Lung (tissue), 12 donors: ENCODE data around the gene ITIH2. TPM values are rescaled to one million over a fixed set of nuclear protein-coding genes. Genes with fewer than 3 reads are reported as not detected.
"Not testable (repeated sequence)": the region's sequence is repeated elsewhere in the genome, so short reads cannot be mapped to it uniquely, and the experiment has no call there.

Experiments
- ATAC-seq: fragments of 200-7000 bp; cut with Tn5 transposase; one replicate; pipeline ENCODE4 v1.9.1; 2020; ENCODE audit warnings: moderate number of reproducible peaks; ENCODE audit not compliant: insufficient read depth, low FRiP score
- DNase-seq, 3 donors: peaks; one replicate each; pipeline ENCODE4 v3.0.0-alpha.2; 2013 to 2017
- H3K27ac ChIP-seq, 2 donors: one replicate each; pipeline ENCODE4 v1.5.1; 2013; ENCODE audit warnings: mild to moderate bottlenecking in 2 of 2, moderate library complexity in 2 of 2, control low read depth in 1 of 2, inconsistent platforms in 1 of 2, low read depth in 1 of 2, low read length in 1 of 2
- H3K27me3 ChIP-seq, 3 donors: one replicate each; pipeline ENCODE4 v1.5.1; 2013; ENCODE audit warnings: low read length in 2 of 3; ENCODE audit not compliant: control insufficient read depth in 3 of 3, insufficient read depth in 3 of 3
- H3K36me3 ChIP-seq, 4 donors: one replicate each; pipeline ENCODE4 v1.5.1; 2013; ENCODE audit warnings: low read length in 4 of 4, mild to moderate bottlenecking in 1 of 4, moderate library complexity in 1 of 4; ENCODE audit not compliant: control insufficient read depth in 4 of 4, insufficient read depth in 4 of 4
- H3K4me1 ChIP-seq, 5 donors: one replicate each; pipeline ENCODE4 v1.5.1; 2013; ENCODE audit warnings: low read length in 5 of 5, mild to moderate bottlenecking in 2 of 5, moderate library complexity in 1 of 5; ENCODE audit not compliant: control insufficient read depth in 5 of 5, insufficient read depth in 5 of 5
- H3K4me3 ChIP-seq: one replicate; pipeline ENCODE4 v1.5.1; 2013; ENCODE audit warnings: mild to moderate bottlenecking, control low read depth, moderate library complexity
- H3K9ac ChIP-seq, 2 donors: one replicate each; pipeline ENCODE4 v1.5.1; 2013; ENCODE audit warnings: low read length in 2 of 2, control low read depth in 1 of 2; ENCODE audit not compliant: insufficient read depth in 1 of 2
- H3K9me3 ChIP-seq, 4 donors: one replicate each; pipeline ENCODE4 v1.5.1; 2013; ENCODE audit warnings: low read length in 3 of 4, mild to moderate bottlenecking in 1 of 4, moderate library complexity in 1 of 4; ENCODE audit not compliant: control insufficient read depth in 4 of 4, insufficient read depth in 3 of 4
- CTCF ChIP-seq: IDR thresholded peaks from 2 replicates; pipeline ENCODE4 v1.5.1; 2012; ENCODE audit warnings: mild to moderate bottlenecking; ENCODE audit errors: control extremely low read depth, extremely low read depth
- WGBS, 2 donors: extraction: QIAGEN DNeasy Blood & Tissue Kit; methylation state at CpG; one replicate each; pipeline ENCODE4 v1.1.7; 2013; 5-methylcytosine and 5-hydroxymethylcytosine counted together
- polyA plus RNA-seq, 2 donors: library from polyadenylated mRNA; stranded (reverse); fragments of 200-250 nt; gene quantifications; one replicate each; pipeline ENCODE4 v1.2.1, GENCODE V29; 2013
- total RNA-seq, 2 donors: library from RNA; depleted of rRNA in 1 of 2; stranded (reverse); fragments of >200 nt in 1 of 2; gene quantifications; one replicate each; pipeline ENCODE4 v1.2.1, GENCODE V29; 2014 to 2021
- donor health status: control.
- donor health status: control.
- donor health status: Bipolar disorder and iron deficiency.
- donor health status: healthy.
- donor health status: DM: yes; HTN: yes; CAD: no.

Gene ITIH2
- total and polyA plus RNA-seq, 4 donors: 0.08 to 4.9 (median 0.95) TPM; not detected in 1

- no peak for DNase-seq
- no peaks in the 10 kb centered on the region for H3K36me3 ChIP-seq
- no peak overlapping the region for H3K4me3 ChIP-seq
- no peak for TF ChIP-seq CTCF
- 94 to 95% methylated on average over 4 of the region's 4 CpGs for WGBS, 2 donors
- no peak for ATAC-seq
- H3K27ac ChIP-seq: no peak overlapping the region
- no peak overlapping the region for H3K9ac ChIP-seq
- no peaks in the 10 kb centered on the region for H3K9me3 ChIP-seq
- no peaks in the 10 kb centered on the region for H3K4me1 ChIP-seq
- no peaks in the 10 kb centered on the region for H3K27me3 ChIP-seq
Observed at GRCh38 chr10:7708832-7709231, 5.7 kb downstream of the ITIH2 start.

DNA sequence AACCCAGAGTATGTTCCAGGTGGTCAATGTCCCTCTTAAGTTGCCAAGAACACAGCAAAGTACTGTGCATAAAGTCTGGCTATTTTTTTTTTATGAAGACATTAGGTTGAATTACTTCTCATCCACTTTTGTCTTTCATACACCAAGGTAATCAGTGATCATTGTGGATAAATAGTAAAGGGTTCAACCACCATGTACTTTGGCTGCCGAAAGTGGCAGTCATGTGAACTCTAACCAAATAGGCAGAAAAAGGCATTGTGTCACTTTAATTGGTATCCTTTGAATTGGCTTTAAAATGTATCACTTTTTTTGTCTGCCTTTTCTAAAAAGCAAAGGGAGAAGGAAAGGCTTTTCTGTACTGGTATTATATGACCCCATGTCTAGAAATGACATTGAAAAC is 7.3 kb downstream of the ITIH2 start:
- H3K9ac ChIP-seq: no peak overlapping the region

DNA sequence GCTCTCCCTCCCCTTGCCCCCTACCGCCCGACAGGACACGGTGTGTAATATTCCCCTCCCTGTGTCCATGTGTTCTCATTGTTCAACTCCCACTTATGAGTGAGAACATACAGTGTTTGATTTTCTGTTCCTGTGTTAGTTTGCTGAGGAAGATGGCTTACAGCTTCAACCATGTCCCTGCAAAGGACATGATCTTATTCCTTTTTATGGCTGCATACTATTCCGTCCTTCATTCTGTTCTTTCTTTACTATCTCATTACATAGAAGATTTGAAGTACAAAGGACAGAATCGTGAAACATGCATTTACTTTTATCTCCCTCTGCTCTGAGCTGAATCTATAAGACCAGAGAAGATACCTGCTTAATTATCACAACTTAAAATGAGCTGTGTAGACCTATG is 8.0 kb downstream of the ITIH2 start:
- not testable (repeated sequence) for H3K36me3 ChIP-seq
- WGBS, 2 donors: 87 to 96% methylated on average over 5 of the region's 5 CpGs

More for the DNA sequence above, 7.3 kb downstream of the ITIH2 start:
- Histone ChIP-seq H3K27ac (no peak overlapping the region), H3K4me3 (no peak overlapping the region), H3K27me3 (no peaks in the 10 kb centered on the region), H3K9me3 (no peaks in the 10 kb centered on the region), H3K36me3 (no peaks in the 10 kb centered on the region), H3K4me1 (no peaks in the 10 kb centered on the region)
- TF ChIP-seq CTCF: no peak
- WGBS, 2 donors: 94 to 100% methylated on average over 1 of the region's 1 CpG
- no peak for DNase-seq
- no peak for ATAC-seq

DNA sequence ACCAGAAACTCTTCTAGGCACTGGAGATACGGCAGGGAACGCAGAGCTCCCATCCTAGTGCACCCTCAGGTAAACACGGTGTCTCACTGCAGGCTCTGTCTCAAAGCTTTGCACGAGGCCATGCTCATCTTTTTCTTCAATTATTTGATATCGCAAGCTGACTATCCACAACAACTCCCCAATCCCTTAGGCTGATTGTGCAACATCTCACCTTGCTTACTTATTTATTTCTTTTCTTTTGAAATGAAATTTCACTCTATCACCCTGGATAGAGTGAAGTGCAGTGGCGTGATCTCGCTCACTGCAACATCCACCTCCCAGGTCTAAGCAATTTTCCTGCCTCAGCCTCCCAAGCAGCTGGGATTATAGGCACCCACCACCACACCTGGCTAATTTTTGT is 12.4 kb downstream of the ITIH2 start:
- 92 to 95% methylated on average over 7 of the region's 7 CpGs for WGBS, 2 donors
- Histone ChIP-seq H3K4me1 (no peaks in the 10 kb centered on the region), H3K36me3 (no peaks in the 10 kb centered on the region), H3K4me3 (no peak overlapping the region), H3K9ac (no peak overlapping the region), H3K9me3 (no peaks in the 10 kb centered on the region), H3K27me3 (no peaks in the 10 kb centered on the region), H3K27ac (no peak overlapping the region)
- DNase-seq (no peak), ATAC-seq (no peak)
- no peak for TF ChIP-seq CTCF

More for the DNA sequence above, 8.0 kb downstream of the ITIH2 start:
- H3K4me1 ChIP-seq, H3K4me3 ChIP-seq, ATAC-seq, H3K9me3 ChIP-seq, DNase-seq, H3K27ac ChIP-seq, H3K9ac ChIP-seq, H3K27me3 ChIP-seq: not testable (repeated sequence)
